Brain microvascular endothelial cell (primary cell): ENCODE results near the gene RCOR1.

Experiments used
- DNase-seq: peaks from one replicate; pipeline ENCODE4 v3.0.0-alpha.2; 2020
- H3K27ac ChIP-seq: fragments of 250-450 bp; sonication (Bioruptor Pico); 2 replicates; pipeline ENCODE4 v1.5.1; 2020; ENCODE audit warnings: mild to moderate bottlenecking, moderate library complexity
- H3K27me3 ChIP-seq: fragments of 250-450 bp; sonication (Bioruptor Pico); replicated peaks from 2 replicates; pipeline ENCODE4 v1.5.1; 2020; ENCODE audit warnings: mild to moderate bottlenecking
- H3K36me3 ChIP-seq: fragments of 250-450 bp; sonication (Bioruptor Pico); replicated peaks from 2 replicates; pipeline ENCODE4 v1.5.1; 2020; ENCODE audit warnings: mild to moderate bottlenecking
- H3K4me3 ChIP-seq: 2 replicates; pipeline ENCODE4 v1.5.1; 2011; ENCODE audit warnings: low read depth, mild to moderate bottlenecking, control low read depth, low read length, moderate library complexity
- CTCF ChIP-seq: IDR thresholded peaks from 2 replicates; pipeline ENCODE4 v1.5.1; 2011; ENCODE audit warnings: low read depth, mild to moderate bottlenecking, moderate library complexity, low read length, control low read depth, inconsistent platforms; ENCODE audit errors: missing control alignments
- in situ Hi-C: cut with HindIII; loops from 2 replicates; pipeline ENCODE4 v1.10.0; 2017; ENCODE audit warnings: low sequenced_read_pairs, low pct_ligation_motif_present

The RCOR1 gene

GRCh38 chr14:102667703-102668102 lies 75.3 kb downstream of the RCOR1 start:
- no peak for DNase-seq
- Histone ChIP-seq H3K4me3 (no peak overlapping the region), H3K27ac (no peak overlapping the region), H3K36me3 (no peaks in the 10 kb centered on the region), H3K27me3 (no peaks in the 10 kb centered on the region)
- no peak for TF ChIP-seq CTCF
- in situ Hi-C loops, result no loop called here

GRCh38 chr14:102668291-102668873 lies 75.9 kb downstream of the RCOR1 start:
- no peak for TF ChIP-seq CTCF
- Histone ChIP-seq H3K36me3 (no peaks in the 10 kb centered on the region), H3K4me3 (no peak overlapping the region), H3K27me3 (no peaks in the 10 kb centered on the region), H3K27ac (no peak overlapping the region)
- in situ Hi-C loops, result no loop called here
- DNase-seq, result no peak

- DNase-seq, result no peak
- no peak overlapping the region for H3K27ac ChIP-seq
- H3K27me3 ChIP-seq, result no peaks in the 10 kb centered on the region
- H3K36me3 ChIP-seq, result no peaks in the 10 kb centered on the region
- H3K4me3 ChIP-seq, result no peak overlapping the region
- in situ Hi-C loops, result no loop called here
- TF ChIP-seq CTCF, result no peak
These were observed 79.0 kb downstream of the RCOR1 start for GRCh38 chr14:102671410-102671809.

- TF ChIP-seq CTCF, result no peak
- in situ Hi-C loops, result no loop called here
- no peaks in the 10 kb centered on the region for H3K36me3 ChIP-seq
- H3K27me3 ChIP-seq, result no peaks in the 10 kb centered on the region
- no peak overlapping the region for H3K4me3 ChIP-seq
- H3K27ac ChIP-seq, result no peak overlapping the region
- no peak for DNase-seq
These were observed 80.0 kb downstream of the RCOR1 start for GRCh38 chr14:102672410-102672960.

GRCh38 chr14:102675396-102675795 lies 82.9 kb downstream of the RCOR1 start:
- no peak for DNase-seq
- no peaks in the 10 kb centered on the region for H3K36me3 ChIP-seq
- no peak for TF ChIP-seq CTCF
- in situ Hi-C loops, result no loop called here
- no peaks in the 10 kb centered on the region for H3K27me3 ChIP-seq
- H3K4me3 ChIP-seq, result no peak overlapping the region
- no peak overlapping the region for H3K27ac ChIP-seq

- no peak overlapping the region for H3K4me3 ChIP-seq
- H3K27ac ChIP-seq, result no peak overlapping the region
- no peak for DNase-seq
- in situ Hi-C loops, result no loop called here
- no peak for TF ChIP-seq CTCF
- H3K27me3 ChIP-seq, result no peaks in the 10 kb centered on the region
- no peaks in the 10 kb centered on the region for H3K36me3 ChIP-seq
These were observed 85.9 kb downstream of the RCOR1 start for GRCh38 chr14:102678394-102678793.
